Mucosa of rectum (tissue), 2 donors: ENCODE measurements around the gene BMAL1.

Experiments used
- H3K27ac ChIP-seq, 2 donors: one replicate each; pipeline ENCODE4 v1.7.0; 2013; ENCODE audit warnings: inconsistent platforms in 2 of 2, low read depth in 2 of 2, low read length in 2 of 2
- H3K27me3 ChIP-seq, 2 donors: one replicate each; pipeline ENCODE4 v1.7.0; 2013; ENCODE audit warnings: low read length in 2 of 2; ENCODE audit not compliant: control insufficient read depth in 2 of 2, insufficient read depth in 2 of 2
- H3K36me3 ChIP-seq, 2 donors: one replicate each; pipeline ENCODE4 v1.7.0; 2013; ENCODE audit warnings: low read length in 2 of 2; ENCODE audit not compliant: control insufficient read depth in 2 of 2, insufficient read depth in 2 of 2
- H3K4me1 ChIP-seq, 2 donors: one replicate each; pipeline ENCODE4 v1.7.0; 2013; ENCODE audit warnings: low read length in 2 of 2, mild to moderate bottlenecking in 1 of 2; ENCODE audit not compliant: control insufficient read depth in 2 of 2, insufficient read depth in 2 of 2
- H3K4me3 ChIP-seq, 2 donors: one replicate each; pipeline ENCODE4 v1.7.0; 2013; ENCODE audit warnings: low read length in 2 of 2
- H3K9ac ChIP-seq, 2 donors: one replicate each; pipeline ENCODE4 v1.7.0; 2013; ENCODE audit warnings: low read length in 2 of 2, low read depth in 1 of 2, mild to moderate bottlenecking in 1 of 2
- H3K9me3 ChIP-seq, 2 donors: one replicate each; pipeline ENCODE4 v1.7.0; 2013; ENCODE audit warnings: low read length in 2 of 2; ENCODE audit not compliant: control insufficient read depth in 2 of 2
- donor health status: healthy.
- donor health status: Normal muscosa, but diverticular disease.

BMAL1 gene

DNA sequence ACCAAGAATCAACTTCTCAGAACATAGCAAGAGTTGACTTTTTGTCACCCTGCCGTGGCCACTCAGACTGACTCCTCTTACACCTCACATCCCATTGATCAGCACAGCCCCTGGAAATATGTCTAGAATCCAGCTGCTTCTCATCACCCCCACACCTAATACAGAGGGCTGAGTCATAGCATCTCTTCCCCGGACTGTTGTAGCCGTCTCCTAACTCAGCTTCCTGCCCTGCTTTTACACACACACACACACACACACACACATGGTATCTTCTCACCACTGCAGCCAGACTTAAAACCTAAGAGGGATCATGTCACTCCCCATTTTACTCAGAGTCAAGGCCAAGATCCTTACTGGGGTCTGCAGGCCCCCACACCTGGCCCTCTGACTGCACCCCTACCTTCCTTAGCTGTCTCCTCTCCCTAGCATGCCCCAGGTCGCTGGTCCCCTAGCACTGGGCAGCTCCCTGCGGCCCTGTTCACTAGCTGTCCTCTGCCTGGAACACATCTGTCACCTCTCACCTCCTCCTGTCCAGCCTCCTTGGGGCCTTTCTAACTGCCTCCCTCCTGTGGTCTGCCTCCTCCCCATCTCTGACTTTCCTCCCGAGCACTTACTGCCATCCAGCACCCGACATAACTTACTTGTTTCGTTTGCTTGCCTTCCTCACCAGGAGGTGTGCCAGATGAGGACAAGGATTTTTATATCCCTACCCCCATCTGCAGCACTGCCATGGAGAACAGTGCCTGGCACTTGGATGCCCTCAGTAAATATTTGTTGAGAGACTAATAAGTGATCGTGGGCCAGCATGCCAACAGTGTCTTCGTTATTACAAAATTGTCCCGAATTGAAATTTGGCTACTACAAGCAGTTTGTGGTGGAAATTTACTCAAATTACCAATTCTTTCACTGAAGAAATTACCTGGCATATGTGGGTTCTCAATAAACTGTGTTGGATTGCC, 61.9 kb downstream of the BMAL1 start:
- Histone ChIP-seq H3K9ac (no peak overlapping the region), H3K36me3 (no peaks in the 10 kb centered on the region), H3K27me3 (no peaks in the 10 kb centered on the region), H3K9me3 (no peaks in the 10 kb centered on the region), H3K4me1 (peaks cover 5 to 9% of the 10 kb centered on the region in 2 donors), H3K4me3 (no peak overlapping the region), H3K27ac (no peak overlapping the region)

DNA sequence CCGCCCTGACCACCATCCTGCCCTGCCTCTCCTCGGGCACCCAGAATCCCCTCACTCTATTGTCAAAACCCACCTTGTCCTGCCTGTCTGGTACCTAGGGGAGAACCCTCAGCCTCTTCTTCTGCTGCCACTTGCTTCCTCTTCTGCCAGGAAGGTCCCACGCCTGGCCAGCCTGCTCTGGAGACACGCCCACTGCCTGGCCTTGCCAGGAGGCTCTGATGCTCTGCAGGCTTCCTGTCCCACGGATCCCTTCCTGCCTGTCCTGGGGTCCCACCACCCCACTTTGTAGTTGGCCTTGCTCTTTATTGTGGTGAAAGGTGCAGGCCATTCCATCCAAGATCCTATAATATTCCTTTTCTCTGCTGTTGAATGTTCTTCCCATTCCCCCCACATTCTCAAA, 63.4 kb downstream of the BMAL1 start:
- Histone ChIP-seq H3K27ac (no peak overlapping the region), H3K36me3 (no peaks in the 10 kb centered on the region), H3K4me3 (no peak overlapping the region), H3K27me3 (no peaks in the 10 kb centered on the region), H3K9me3 (no peaks in the 10 kb centered on the region), H3K9ac (no peak overlapping the region), H3K4me1 (peaks cover 5 to 9% of the 10 kb centered on the region in 2 donors)

DNA sequence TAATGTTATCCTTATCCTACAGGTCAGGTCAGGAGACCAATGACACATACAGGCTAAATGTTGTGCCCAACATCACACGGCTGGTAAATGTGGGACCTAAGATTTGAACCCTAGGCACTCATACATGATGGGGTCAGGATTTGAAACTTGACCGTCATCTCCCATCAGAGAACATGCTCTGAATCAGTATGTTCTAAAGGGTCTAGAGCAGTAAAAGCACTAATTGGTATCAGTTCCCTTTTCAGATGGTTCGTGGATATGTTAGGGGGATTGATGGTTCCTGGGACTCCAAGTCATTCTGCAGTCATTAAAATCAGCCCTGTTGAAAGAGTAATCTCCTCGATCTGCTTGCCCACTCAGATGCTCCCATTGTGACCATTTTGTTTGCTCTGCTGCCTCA, 65.5 kb downstream of the BMAL1 start:
- H3K27ac ChIP-seq = no peak overlapping the region
- H3K9ac ChIP-seq = no peak overlapping the region
- H3K4me1 ChIP-seq = peaks cover 5 to 12% of the 10 kb centered on the region in 2 donors
- no peaks in the 10 kb centered on the region for H3K27me3 ChIP-seq
- H3K36me3 ChIP-seq = no peaks in the 10 kb centered on the region
- no peaks in the 10 kb centered on the region for H3K9me3 ChIP-seq
- no peak overlapping the region for H3K4me3 ChIP-seq

DNA sequence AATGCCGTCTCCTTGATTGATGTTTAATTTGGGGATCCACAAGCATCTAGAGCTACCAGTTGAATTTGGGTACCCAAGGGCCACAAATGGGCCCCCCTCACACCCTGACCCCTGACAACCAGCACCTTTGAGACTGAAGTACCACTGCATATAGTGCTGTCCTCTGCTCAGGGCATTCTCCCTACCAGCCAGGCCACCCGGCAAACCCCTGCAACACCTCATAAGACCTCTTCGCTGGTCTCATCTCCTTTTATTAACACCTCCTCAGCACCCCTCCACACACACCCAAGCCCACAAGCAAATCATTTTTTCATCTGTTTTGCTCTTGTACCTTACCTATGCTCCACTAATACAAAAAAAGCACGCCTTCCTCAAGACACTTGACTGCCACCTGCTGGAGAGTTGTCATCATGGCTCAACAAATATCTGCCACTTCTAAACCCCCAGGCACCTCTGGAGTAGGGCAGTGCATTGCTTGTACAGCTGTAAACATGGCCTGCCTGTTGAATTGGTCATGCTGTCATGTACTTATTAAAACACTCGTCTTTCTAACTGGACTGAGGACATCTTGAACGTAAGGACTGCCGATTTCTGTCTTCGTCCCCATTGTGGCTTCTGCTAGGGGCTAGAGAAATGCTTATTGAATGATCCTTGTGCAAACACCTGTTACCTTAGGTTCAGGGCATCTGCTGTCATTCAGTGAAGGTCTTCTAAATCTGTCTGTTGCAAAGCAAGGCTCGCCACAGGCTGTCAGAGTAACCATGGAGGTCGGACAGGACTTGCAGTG, 66.5 kb downstream of the BMAL1 start:
- H3K9ac ChIP-seq = no peak overlapping the region
- H3K27me3 ChIP-seq = no peaks in the 10 kb centered on the region
- H3K27ac ChIP-seq = no peak overlapping the region
- no peaks in the 10 kb centered on the region for H3K36me3 ChIP-seq
- no peak overlapping the region for H3K4me3 ChIP-seq
- peaks cover 3 to 9% of the 10 kb centered on the region in 2 donors for H3K4me1 ChIP-seq
- no peaks in the 10 kb centered on the region for H3K9me3 ChIP-seq

DNA sequence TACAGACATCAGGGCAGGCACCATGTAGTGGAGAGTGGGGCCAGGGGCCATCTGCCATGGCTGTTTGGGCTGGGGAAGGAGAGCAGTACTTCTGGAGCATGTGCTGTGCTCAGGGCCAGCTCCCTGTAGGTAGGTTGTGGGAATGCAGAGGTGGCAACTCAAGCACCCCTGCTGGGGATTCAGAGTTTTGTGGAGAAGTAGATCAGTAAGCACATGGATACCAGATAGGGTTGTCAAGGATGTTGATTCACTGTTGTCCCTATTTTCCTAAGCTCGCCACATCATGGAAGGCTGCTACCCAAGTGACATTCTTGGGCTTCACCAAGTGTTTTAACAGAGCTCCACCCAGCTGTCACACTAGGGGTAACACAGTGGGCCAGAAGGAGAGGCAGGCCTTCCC, 67.2 kb downstream of the BMAL1 start:
- Histone ChIP-seq H3K9ac (no peak overlapping the region), H3K27ac (no peak overlapping the region), H3K9me3 (no peaks in the 10 kb centered on the region), H3K36me3 (no peaks in the 10 kb centered on the region), H3K4me1 (peaks cover 3% of the 10 kb centered on the region in 2 donors), H3K27me3 (no peaks in the 10 kb centered on the region), H3K4me3 (no peak overlapping the region)

DNA sequence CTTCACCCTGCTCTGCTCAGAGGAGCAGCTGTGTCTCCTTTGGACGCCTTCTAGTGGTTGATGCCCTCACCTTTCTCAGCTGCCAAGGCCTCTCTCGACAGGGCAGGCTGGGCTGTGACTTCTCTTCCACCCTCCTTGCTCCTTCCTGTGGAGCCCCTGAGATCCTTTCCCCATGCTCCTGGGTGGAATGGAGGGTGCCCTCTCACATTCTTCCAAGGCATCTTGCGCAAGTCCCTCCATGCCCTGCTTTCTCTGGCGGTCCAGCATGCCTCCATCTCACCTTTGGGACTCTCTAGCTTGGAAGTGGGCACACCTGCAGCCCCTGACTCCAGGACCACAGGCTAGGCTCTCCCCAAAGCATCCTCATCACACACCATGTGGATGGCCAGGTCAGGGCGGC, 68.9 kb downstream of the BMAL1 start:
- no peaks in the 10 kb centered on the region for H3K9me3 ChIP-seq

DNA sequence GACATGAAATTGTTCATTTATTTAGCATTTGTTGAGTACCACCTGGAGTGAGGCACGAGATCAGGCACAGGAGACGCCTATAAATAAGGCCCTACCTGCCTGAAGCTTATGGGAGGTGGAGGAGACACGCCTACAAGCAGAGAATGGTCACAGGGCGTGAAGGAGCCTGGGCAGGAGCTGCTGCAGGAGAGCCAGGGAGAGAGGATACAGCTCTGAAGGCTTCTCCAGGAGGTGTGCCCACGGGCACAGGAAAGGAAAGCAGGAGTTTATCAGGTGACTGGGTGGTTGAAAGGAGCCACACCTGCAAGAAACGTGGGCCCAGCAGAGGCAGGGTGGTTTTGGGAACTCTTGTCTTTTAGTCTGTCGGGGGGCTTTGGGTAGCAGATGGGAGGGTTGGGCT, 70.3 kb downstream of the BMAL1 start:
- Histone ChIP-seq H3K27ac (no peak overlapping the region), H3K36me3 (peaks cover 2 to 3% of the 10 kb centered on the region in 2 donors), H3K4me3 (no peak overlapping the region), H3K9ac (no peak overlapping the region), H3K27me3 (no peaks in the 10 kb centered on the region), H3K9me3 (no peaks in the 10 kb centered on the region), H3K4me1 (peaks cover 3% of the 10 kb centered on the region in 2 donors)

More for the DNA sequence above, 68.9 kb downstream of the BMAL1 start:
- H3K4me3 ChIP-seq = no peak overlapping the region
- H3K36me3 ChIP-seq = peaks cover 0 to under 1% of the 10 kb centered on the region in 2 donors
- no peak overlapping the region for H3K27ac ChIP-seq
- no peaks in the 10 kb centered on the region for H3K27me3 ChIP-seq
- no peak overlapping the region for H3K9ac ChIP-seq
- peaks cover 3% of the 10 kb centered on the region in 2 donors for H3K4me1 ChIP-seq

DNA sequence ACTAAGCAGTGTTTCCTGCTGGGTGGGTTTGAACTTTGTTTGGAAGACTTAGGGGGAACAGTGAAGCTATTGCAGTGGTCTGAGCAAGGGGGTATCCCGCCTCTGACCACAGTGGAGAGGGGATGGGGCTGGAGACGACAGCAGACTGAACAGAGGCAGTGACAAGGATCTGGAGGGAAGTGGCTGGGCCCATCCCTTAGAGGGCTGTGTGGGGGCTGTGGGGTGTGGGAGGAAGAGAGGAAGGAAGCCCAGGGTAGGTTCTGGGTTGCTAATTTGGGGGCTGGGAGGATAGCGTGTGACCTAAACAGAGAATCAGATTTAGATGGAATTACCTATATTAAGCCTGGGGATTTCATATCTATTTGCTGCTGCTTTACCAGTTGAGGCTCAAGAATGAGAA, 70.7 kb downstream of the BMAL1 start:
- no peak overlapping the region for H3K27ac ChIP-seq

DNA sequence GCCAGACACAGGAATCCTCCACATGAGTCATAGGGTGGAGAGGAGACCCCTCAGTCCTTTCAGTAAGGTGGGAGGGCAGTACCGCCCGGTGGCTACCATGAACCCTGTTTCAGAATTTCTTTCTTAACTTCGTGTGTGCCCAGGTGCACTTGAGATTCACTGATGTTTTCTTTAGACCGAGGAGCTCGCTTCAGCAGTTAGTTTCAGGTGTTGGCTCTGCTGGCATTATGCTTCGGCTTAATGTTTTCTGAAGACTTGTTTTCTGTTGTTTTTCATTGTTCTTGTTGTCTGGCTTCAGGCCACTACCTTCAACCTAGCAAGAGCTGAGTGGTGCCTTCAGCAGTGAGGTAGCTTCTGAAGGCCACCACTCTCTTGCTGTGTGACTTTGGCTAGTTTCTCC, 71.5 kb downstream of the BMAL1 start:
- Histone ChIP-seq H3K9me3 (no peaks in the 10 kb centered on the region), H3K27ac (no peak overlapping the region), H3K4me1 (peaks cover 3% of the 10 kb centered on the region in 2 donors), H3K9ac (no peak overlapping the region), H3K4me3 (no peak overlapping the region), H3K27me3 (no peaks in the 10 kb centered on the region), H3K36me3 (peaks cover 2 to 3% of the 10 kb centered on the region in 2 donors)

More for the DNA sequence above, 70.7 kb downstream of the BMAL1 start:
- no peak overlapping the region for H3K4me3 ChIP-seq
- H3K36me3 ChIP-seq = peaks cover 2 to 3% of the 10 kb centered on the region in 2 donors
- no peak overlapping the region for H3K9ac ChIP-seq
- H3K9me3 ChIP-seq = no peaks in the 10 kb centered on the region
- H3K27me3 ChIP-seq = no peaks in the 10 kb centered on the region
- H3K4me1 ChIP-seq = peaks cover 3% of the 10 kb centered on the region in 2 donors

DNA sequence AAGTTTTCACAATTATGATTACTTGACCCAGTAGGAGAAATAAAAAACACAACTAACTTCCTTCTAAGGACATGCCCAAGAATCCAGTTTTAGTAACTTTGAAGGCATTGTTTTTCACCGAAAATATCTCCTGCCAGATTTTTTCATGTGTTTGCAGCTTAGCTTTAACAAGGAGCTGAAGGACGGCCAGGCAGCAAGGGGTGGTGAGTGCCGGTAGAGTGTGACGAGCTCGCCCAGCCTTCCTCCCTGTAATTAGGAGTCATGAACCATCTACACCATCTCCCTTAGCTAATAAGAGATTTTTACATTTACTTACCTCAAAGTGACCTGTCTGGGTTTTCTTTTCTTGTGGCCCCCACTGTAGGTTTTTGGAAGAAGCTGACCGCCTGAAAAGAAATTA, 72.0 kb downstream of the BMAL1 start:
- peaks cover 3% of the 10 kb centered on the region in 2 donors for H3K4me1 ChIP-seq
- H3K9me3 ChIP-seq = no peaks in the 10 kb centered on the region
- no peaks in the 10 kb centered on the region for H3K27me3 ChIP-seq
- peaks cover 2 to 3% of the 10 kb centered on the region in 2 donors for H3K36me3 ChIP-seq
- H3K9ac ChIP-seq = no peak overlapping the region
- no peak overlapping the region for H3K4me3 ChIP-seq
- no peak overlapping the region for H3K27ac ChIP-seq
